Measurements from ENCODE around the gene COL9A2.

The COL9A2 gene

DNA sequence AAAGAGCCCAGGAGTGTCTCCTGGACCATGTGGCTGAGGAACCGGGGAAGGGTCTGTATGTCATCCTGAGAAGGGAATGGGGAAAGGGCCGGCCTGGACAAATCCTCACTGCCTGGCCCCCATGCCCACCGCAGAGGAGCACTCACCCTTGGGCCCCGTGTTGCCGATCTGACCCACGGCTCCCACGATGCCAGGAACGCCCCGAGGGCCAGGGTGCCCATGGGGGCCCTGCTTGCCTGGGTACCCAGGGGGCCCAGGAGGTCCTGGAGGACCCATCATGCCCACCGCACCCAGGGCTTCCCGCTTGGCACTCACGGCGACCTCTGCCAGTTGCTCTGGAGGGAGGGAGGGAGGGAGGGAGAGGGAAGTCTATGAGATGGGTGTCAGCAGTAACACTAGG, 14.6 kb downstream of the COL9A2 start:
- no peak for DNase-seq

DNA sequence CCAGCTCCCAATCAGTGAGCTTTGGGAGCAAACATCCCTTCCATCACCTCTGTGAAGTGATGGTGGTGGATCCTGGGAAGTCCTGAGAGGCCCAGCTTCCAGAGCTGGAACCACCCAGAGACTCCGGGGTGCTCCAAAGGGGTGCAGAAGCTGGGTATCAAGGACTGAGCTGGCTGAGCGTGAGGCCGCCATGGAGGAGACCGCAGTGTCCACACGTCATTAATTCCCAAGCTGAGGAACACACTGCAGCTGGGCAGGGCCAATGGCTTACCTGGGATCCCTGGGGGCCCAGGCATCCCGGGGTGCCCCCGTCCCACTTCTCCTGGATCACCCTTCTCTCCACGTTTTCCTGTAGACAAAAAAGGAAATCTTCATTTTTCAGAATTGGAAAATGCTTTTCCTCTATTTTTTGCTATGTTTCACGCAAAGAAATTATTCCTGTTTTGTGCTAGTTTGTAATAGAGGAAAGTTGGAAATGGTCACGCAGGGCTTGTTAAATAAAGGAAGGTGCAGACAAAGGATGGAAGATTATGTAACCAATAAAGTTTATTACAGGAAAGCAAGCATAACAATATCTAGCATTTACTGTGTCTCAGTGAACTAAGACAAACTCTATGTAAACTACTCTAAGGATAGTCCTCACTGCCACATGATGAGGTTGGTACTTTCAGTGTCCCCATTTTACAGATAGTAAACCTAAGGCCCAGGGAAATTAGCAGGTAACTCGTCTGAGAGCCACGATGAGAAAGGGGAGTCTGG, 15.4 kb downstream of the COL9A2 start:
- no peak for DNase-seq

DNA sequence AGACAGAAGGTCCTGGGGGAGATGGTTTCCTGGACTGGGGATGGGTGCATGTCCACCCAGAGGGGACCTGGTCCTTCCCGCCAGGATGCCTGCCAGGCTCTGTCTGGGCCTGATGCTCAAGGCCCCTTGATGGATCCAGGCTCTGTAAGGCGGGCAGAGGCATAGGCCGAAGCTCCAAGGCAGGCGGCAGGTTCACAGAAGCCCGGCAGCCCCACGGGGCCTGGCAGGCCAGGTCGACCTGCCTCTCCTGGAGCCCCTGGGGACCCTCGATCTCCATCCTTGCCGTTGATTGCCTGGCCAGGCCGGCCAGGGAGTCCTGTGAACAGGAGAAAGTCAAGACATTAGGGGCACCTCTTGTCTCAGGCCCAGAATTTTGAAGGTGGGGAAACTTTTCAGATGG, 16.0 kb downstream of the COL9A2 start:
- no peak for DNase-seq

DNA sequence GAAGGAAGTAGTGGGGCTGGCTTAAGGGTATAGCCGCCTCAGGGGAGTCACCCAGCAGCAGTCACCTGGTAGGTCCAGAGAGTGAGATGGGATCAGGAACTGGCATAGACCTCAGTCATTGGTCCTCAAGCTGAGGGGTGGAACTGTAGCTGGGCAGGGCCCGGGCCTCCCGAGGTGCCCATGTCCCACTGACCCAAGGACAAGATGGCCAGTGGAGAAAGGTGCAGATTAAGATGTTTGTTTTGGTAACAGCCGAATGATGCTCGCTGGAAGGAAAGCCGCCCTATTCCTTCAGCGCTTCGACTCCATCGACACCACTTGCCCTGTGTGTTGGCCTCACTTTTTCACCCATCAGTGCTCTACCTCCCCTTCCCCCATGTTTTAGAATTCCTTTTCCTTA, 16.4 kb downstream of the COL9A2 start:
- no peak for DNase-seq

DNA sequence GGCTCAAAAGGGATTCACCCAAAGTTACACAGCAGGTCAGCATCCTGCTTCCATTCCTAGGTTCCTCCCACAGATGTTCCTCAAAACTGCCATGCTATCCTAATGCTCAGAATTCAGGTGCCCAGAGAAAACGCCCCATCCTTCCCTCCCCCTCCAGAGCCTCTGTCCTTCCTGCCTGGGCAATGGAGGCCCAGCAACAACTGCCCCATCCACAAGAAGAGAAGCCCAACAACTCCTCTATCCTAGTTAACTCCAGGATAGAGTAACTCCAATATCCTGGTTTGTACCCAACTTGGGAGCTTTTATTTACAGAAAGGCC, 16.9 kb downstream of the COL9A2 start:
- no peak for DNase-seq

DNA sequence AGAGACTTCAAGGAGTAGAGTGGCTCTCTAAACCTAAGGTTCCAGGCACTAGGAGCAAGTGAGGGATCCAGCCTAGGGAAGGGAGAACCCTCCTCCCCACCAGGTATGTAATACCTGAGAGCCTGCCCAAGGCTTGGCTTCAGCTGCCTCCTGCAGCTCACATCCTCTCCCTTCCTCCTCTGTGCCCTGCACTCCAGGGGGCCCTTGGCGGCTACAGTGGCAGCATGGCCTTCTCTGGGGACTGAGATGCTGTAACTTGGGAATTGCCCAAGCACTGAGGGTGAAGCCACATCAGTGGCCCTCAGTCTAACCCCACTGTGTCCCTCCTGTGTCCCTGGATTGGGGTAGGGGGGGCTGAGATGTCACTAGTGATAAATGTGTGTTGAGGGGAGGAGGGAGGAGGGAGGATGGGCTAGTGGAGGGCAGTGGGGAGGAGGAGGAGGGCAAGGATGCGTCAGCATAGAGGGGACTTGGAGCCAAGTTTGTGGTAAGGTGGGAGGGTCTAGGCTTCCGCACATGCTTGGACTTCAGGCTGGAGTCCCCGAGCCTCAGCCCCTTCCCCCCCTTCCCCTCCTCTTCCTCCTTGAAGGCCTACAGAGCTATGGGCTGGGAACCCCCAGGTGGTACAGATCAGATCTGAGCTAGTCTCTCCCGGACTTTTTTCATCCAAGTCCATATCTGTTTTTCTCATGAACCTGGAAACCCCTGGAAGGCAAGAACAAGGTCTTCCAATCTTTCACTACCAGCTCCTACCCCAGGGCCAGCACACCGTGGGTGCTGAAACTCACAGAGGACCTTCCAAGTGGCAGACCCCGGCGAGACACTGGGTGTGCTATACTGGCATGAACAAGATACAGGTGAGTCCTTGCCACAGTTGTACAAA, 17.5 kb downstream of the COL9A2 start:
- no peak for DNase-seq

DNA sequence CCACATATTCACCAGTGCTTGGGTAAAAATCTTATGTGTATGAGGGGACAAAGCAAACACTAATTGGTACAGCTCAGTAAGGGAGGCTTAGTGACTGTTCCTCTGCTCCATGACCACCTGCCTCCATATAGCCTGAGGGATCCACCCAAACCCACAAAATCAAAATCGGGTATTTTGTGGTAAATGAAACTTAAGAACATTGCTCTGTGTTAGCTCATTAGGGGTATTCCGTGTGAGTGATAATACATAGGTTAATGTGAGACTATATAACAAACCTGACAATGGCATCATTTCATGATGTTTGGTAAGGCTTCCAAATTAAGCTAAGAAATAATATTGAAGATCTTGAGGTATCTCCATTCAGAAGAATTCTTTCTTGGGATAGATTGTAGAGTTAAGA, 25.8 kb downstream of the COL9A2 start:
- no peak for DNase-seq

DNA sequence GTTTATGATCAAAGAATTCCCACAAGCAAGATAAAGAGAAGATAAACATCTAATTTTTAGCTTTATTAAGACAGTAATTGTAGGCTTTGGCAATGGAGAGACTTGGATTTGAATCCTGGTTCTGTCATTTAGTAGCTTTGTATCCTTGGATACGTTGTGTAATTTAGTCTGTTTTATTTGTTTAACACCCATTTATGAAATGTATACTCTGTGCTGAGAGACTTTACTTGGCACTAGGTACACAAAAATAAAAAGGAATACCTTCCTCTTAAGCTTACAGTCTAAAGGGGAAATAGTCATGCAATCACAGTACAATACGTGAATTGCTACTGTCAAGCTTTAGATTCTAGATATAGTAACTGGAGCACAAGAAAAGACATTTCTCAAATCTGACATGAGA, 35.2 kb downstream of the COL9A2 start:
- DNase-seq, result no peak

DNA sequence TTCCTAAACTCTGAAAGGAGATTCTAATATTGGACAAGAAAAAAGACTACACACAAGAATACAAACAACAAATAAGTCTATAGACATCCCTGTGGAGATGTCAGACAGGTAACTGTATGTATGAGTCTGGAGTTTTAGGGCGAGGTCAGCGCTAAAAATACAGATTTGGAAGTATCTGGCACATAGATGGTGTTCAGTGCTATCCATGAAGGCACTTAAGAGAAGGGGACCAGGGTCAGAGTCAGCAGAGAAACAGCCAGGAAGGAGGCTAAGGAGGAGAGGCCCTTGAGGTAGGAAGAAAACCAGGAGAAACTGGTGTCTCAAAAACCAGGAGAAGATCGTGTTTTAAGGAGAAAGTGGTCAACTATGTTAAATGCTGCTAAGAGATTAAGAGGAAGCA, 41.0 kb downstream of the COL9A2 start:
- no peak for DNase-seq

DNA sequence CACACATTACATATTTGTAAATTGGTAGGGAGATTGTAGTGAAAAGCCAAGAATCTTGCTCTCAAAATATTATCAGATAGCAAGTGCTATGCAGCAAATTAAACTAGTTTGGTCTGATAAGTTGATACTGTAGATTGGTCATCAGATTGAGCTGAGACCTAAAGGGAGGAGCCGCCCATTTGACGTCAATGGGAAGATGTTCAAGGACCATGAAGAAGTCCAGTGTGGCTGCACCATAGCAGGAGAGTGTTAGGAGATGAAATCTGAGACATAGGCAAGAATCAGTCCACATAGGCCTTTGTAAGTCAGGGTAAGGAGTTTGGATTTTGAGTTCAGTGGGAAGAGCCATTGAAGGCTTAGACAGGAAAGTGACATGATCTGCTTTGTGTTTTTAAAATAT, 42.8 kb downstream of the COL9A2 start:
- no peak for DNase-seq

DNA sequence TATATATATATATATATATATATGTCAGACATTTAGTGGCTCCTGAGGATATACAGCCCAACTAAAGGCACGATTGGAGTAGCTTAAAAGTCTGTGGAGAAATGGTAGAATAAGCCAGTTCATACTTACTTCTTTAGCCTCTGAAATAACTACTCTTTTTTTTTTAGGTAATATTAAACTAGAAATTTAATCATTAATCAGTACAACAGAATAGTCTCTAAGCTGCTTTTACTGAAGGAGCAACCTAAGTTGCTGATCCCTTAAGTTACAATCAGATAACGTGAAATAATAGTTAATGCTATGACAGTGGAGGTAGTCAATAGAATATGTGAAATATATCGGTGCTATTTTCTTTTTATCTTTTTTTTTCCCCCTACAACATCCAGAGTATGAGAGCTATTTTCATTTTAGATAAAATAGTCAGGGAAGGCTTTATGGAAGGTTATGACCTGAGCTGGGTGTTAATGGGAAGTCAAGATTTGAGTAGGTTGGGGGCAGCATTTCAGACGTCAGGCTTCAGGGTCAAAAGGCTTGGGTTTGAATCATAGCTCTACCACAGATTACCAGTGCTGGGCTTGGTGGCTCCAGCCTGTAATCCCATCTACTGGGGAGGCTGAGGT, 43.4 kb downstream of the COL9A2 start:
- no peak for DNase-seq

DNA sequence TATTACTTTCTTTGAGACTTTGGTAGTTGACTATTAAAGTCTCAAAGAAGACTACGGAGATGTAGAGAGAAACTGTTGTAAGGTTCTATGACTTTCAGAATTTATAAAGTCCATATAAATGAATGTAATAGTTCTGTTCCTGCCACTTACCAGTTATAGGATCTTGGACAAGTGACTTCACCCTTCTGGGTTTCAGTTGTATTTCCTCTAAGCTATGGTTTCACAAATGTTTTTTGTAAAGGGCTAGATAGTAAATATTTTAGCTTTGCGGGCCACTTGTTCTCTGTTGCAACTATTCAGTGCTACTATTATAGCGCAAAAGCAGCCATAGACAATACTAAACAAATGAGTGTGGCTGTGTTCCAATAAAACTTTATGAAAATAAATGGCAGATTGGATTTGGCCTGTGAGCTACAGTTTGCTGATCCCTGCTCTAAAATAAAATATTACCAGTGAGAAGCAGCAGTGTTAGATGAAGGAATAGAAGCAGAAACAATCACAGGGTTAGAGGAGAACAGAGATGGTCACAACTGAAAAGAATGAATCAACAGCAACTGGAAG, 44.4 kb downstream of the COL9A2 start:
- DNase-seq, result no peak

DNA sequence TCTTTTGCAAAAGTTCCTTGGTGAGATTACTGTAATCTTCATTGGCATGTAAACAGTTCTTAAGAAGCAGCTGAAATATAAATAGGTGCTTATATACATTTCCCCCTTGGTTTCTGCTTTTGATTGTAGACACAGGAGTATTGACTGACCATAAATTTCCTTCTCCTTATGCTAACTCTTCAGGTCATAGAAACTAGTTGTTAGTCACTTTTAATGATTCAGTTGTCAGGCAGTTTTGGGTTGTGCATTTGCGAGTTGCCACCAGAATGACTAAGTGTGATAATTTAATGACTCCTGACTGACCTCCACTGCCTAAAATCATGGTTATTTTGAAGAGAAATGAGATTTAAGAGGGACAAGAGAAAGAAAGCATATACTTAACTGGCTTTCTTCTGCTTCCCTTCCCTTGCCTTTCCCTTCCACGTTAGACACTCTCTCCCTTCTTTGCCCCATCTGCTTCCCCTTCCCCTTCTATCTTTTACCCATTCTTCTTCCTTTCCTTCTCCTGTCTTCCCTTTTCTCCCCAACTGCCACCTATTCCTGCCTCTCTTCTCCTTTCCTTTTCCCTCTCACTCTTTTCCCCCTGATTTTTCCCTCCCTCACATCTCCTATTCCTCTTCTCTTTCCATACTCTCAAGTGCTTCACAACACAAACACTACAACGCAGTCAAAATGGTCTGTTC, 46.8 kb downstream of the COL9A2 start:
- peak in 2 of 3 donors; percentile 11 to 27 for DNase-seq

DNA sequence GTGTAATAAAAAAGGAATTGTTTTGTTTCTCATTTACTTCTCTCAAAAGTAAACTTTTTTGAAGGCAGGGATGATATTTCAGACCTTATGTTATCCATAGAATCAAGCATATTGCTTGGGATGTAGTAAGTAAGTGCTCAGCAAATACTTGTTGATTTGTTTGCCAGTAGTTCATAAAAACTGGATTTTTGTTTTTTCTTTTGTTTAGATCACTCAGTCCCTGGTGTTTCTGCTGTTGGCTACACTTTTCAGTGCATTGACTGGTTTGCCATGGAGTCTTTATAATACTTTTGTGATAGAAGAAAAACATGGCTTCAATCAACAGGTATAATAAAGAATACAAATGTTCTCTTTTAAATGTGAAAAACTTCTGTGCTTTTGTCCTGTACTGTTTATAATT, 48.9 kb downstream of the COL9A2 start:
- no peak for DNase-seq

DNA sequence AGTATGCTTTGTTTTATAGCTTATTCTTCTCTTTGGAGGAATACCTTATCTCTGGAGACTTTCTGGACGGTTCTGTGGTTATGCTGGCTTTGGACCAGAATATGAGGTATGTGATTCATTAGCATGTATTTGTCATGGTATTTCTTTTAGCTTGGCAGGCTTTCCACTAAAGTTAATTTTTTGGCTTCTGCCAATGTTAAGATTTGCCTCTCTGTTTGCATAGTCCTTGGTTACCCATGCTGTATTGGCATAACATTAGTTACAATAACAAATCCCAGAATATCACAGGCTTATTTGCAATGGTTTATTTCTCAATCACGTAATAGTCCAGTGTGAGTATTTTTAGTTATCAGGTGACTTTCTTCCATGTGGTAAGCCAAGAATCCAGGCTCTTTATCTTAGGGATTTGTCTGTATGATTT, 49.3 kb downstream of the COL9A2 start:
- DNase-seq, result no peak

DNA sequence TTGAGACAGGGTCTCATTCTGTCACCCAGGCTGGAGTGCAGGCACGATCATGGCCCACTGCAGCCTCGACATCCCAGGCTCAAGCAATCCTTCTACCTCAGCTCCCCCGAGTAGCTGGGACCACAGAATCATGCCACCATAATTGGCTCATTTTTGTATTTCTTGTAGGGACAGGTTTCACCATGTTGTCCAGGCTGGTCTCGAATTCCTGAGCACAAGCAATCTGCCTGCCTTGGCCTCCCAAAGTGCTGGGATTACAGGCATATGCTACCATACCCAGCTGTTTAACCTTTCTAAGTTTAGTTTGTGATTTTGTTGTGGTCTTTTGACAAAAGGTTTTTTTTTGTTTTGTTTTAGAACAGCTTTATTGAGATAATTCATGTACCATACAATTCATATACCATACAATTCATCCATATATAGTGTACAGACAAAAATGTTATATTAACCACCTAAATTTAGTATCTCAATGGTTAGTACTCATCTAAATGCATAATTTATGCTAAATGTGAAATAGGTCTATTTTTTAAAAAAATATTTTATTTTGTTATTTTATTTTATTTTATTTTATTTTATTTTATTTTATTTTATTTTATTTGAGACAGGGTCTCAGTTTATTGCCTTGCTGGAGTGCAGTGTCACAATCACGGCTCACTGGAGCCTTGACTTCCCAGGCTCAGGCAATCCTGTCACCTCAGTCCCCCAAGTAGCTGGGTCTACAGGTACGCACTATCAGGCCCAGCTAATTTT, 50.1 kb downstream of the COL9A2 start:
- DNase-seq, result no peak

DNA sequence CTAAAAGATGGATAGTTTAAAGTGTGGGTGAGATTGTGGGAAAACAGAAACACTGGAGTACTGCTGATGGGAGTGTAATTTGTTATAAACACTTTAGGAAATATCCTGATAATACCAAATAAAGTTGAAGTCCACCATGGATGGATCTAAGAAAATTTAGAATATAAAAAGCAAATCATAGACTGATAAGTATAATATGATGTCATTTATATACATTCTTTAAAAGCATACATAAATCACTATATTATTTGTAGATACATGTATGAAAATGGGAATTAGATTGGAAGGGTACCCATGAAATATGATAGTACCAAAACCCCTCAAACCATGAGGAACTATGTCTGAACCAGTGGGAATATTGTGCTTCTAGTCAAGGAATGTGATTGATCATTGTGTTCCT, 51.2 kb downstream of the COL9A2 start:
- no peak for DNase-seq

DNA sequence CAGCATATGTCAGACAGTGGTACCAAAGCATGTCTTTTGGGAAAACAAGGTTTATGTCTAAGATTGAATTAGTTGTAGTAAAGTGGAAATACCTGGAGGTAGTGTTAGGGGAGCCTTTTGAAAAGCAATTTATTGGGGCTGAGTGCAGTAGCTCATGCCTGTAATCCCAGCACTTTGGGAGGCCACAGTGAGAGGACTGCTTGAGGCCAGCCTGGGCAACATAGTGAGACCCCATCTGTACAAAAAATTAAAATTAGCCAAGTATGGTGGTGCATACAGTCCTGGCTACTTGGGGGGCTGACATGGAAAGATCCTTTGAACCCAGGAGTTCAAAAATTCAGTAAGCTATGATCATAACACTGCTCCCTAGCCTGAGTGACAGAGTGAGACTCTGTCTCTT, 51.8 kb downstream of the COL9A2 start:
- no peak for DNase-seq

DNA sequence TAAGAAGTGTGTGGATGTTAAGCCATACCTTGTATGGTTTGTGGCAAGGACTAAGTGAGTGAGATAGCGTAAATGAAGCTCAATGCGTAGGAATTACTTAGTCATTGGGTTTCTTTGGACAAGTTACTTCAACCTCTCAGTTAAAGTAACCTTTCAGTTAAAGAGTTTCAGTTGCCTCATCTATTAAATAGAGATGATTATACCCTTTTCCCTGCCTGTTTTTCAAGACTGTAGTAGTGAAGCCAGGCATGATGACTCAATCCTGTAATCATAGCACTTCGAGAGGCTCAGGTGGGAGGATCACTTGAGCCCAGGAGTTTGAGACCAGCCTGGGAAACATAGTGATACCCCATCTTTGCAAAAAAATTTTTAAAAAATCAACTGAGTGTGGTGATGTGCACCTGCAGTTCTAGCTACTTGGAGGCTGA, 52.7 kb downstream of the COL9A2 start:
- DNase-seq, result no peak

DNA sequence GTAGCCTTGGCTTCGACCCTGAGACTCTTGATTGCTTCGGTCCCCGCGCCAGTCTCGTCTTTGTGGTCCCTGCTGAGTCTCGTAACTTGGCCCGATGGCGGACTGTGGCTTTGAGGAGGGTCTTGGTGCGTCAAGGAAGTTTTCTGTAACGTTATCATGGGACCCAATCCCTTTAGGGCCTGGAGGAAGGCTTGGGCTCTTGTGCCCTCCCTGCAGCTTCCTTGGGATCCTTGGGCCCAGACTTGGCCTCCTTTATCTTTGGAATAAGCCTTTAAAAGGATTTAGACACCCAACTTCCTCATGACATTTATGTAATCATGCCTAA, 58.7 kb downstream of the COL9A2 start:
- peak in 2 of 3 donors; percentile 20 to 24 for DNase-seq

DNA sequence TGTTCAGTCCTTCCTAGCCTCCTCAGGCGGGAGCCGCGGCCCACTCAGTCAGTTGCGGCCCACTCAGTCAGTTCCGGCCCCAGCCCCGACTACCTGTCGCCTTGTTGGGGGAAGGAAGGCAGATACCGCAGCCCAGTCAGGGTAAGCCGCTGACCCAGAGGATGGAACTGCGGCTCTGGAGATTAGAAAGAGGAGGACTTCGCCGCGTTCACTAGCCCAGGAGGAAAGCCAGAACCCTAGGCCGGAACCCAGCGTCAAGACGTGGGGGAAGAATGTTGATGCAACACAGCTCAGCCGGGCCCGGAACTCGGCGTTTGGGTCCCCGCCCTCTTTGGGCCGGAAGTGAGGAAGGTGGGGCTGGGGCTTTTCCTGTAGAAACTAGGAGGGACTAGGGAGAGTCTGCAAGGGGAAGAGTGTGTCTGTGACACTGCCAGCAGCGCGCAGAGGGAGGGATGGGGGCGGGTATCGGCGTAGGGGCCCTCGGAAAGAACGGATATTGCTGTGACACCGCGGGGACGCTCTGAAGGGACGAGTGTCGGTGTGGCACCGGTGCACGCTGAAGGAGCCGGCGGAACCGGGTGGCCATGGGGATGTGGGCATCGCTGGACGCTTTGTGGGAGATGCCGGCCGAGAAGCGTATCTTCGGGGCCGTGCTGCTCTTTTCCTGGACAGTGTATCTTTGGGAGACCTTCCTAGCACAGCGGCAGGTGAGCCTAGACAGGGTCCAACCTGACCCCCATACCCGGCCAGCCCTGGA, 59.2 kb downstream of the COL9A2 start, which contains the start of gene ZMPSTE24:
ZMPSTE24 (plus strand) TSS at position 549 of the 757 bp plus-strand sequence; CDS start at position 585, 36 bp downstream.
- DNase-seq, result peak; percentile 97 to 98 (median 97)
